Progenitor cell of endocrine pancreas (in vitro differentiated cells): ENCODE measurements around the gene TRIAP1. TPM values are rescaled to one million over a fixed set of nuclear protein-coding genes. Genes with fewer than 3 reads are reported as not detected.

Experiments
- DNase-seq: peaks from one replicate; pipeline ENCODE4 v3.0.0; 2021; ENCODE audit warnings: low spot score; ENCODE audit not compliant: unreplicated experiment
- H3K27ac Mint-ChIP-seq: 2 replicates; pipeline ENCODE4 v1.8.0; 2021; ENCODE audit warnings: mild to moderate bottlenecking, moderate library complexity, mixed read lengths
- H3K27me3 Mint-ChIP-seq: 2 replicates; pipeline ENCODE4 v1.8.0; 2021; ENCODE audit warnings: mixed read lengths
- H3K36me3 Mint-ChIP-seq: 2 replicates; pipeline ENCODE4 v1.8.0; 2022; ENCODE audit warnings: mixed read lengths; ENCODE audit not compliant: insufficient read depth
- H3K4me1 Mint-ChIP-seq: 2 replicates; pipeline ENCODE4 v1.8.0; 2021; ENCODE audit warnings: low read depth, mixed read lengths
- H3K4me3 Mint-ChIP-seq: 2 replicates; pipeline ENCODE4 v1.8.0; 2021; ENCODE audit warnings: low read depth, mild to moderate bottlenecking, moderate library complexity, mixed read lengths
- H3K9me3 Mint-ChIP-seq: 2 replicates; pipeline ENCODE4 v1.8.0; 2021; ENCODE audit warnings: low read depth, mixed read lengths
- CTCF ChIP-seq: fragments of 200-600 bp; sonication (generic); IDR thresholded peaks from one replicate; pipeline ENCODE4 v1.5.0; 2021; ENCODE audit warnings: antibody characterized with exemption, mild to moderate bottlenecking; ENCODE audit not compliant: unreplicated experiment
- total RNA-seq: library from RNA; stranded (reverse); gene quantifications from 2 replicates; pipeline ENCODE4 v1.2.1, GENCODE V29; 2021

The TRIAP1 gene
- total RNA-seq, 1 donor from 2014 or later, result 32.4 TPM

DNA sequence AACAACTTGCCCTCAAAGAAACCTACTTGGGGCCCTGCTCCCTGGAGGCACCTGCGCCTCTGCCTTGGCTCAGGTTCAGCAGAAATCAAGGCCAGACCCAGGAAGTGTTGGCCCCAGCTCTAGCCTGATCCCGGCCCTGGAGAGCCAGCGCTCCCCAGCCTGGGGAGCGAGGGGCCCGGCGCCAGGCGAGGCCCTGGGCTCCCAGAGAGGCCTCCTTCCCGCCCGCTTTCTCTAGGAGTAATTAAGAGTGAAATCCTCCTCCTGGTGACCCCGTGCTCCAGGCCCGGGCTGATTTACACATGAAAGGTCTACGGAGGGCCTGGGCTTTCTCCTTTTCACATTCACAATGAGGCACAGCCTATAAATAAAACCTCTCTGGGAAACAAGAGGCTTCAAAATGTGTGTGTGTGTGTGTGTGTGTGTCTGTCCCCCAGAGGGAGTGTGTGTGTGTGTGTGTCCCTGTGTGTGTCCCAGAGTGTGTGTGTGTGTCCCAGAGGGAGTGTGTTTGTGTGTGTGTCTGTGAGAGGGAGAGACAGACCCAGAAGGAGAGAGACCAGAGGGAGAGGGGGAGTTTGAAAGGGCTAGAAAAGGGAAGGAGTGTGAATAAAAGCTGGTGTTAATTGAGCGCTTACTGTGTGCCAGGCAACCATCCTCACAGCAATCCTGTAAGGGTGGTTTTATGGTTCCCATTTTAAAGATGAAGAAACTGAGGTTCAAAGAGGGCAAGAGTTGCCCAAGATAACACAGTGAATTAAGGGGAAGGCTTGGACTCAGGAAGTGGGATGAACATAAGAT lies 32.1 kb downstream of the TRIAP1 start:
- Mint-ChIP-seq H3K9me3 (no peaks in the 10 kb centered on the region), H3K4me1 (peaks cover 6% of the 10 kb centered on the region), H3K27ac (peak overlapping the region; percentile 65), H3K36me3 (no peaks in the 10 kb centered on the region), H3K27me3 (no peaks in the 10 kb centered on the region), H3K4me3 (no peak overlapping the region)
- TF ChIP-seq CTCF, result no peak
- DNase-seq, result no peak

- H3K4me3 Mint-ChIP-seq, result no peak overlapping the region
- peaks cover 6% of the 10 kb centered on the region for H3K4me1 Mint-ChIP-seq
- no peak overlapping the region for H3K27ac Mint-ChIP-seq
- DNase-seq, result no peak
- H3K27me3 Mint-ChIP-seq, result no peaks in the 10 kb centered on the region
- no peak for TF ChIP-seq CTCF
- H3K9me3 Mint-ChIP-seq, result no peaks in the 10 kb centered on the region
- H3K36me3 Mint-ChIP-seq, result no peaks in the 10 kb centered on the region
Measured at GRCh38 chr12:120412421-120412820, 33.8 kb downstream of the TRIAP1 start.

DNA sequence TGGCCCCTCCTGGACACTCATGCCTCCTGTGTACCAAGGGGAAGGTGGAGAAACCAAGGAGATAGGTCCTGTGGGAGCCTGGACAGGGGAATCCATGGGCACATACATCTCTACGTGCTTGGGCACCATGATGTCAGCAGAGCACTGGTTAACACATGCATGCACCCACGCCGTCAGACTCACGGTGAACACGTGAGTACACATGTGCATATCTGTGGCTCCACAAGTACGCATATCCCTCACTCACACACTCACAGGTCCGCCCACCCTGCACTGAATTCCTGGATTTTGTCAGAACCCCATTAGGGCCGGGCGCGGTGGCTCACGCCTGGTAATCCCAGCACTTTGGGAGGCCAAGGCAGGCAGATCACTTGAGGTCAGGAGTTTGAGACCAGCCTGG lies 37.4 kb downstream of the TRIAP1 start:
- Mint-ChIP-seq H3K36me3 (no peaks in the 10 kb centered on the region), H3K4me3 (no peak overlapping the region), H3K9me3 (no peaks in the 10 kb centered on the region), H3K27me3 (no peaks in the 10 kb centered on the region), H3K27ac (no peak overlapping the region), H3K4me1 (peaks cover 4% of the 10 kb centered on the region)
- DNase-seq, result no peak
- no peak for TF ChIP-seq CTCF

- TF ChIP-seq CTCF, result no peak
- Mint-ChIP-seq H3K9me3 (no peaks in the 10 kb centered on the region), H3K27ac (no peak overlapping the region), H3K4me3 (no peak overlapping the region), H3K27me3 (no peaks in the 10 kb centered on the region), H3K4me1 (peaks cover 9% of the 10 kb centered on the region), H3K36me3 (no peaks in the 10 kb centered on the region)
- no peak for DNase-seq
Measured at GRCh38 chr12:120406553-120406952, 39.6 kb downstream of the TRIAP1 start.

- no peak for TF ChIP-seq CTCF
- H3K4me3 Mint-ChIP-seq, result no peak overlapping the region
- no peaks in the 10 kb centered on the region for H3K9me3 Mint-ChIP-seq
- no peak overlapping the region for H3K27ac Mint-ChIP-seq
- no peaks in the 10 kb centered on the region for H3K36me3 Mint-ChIP-seq
- H3K4me1 Mint-ChIP-seq, result peaks cover 9% of the 10 kb centered on the region
- DNase-seq, result no peak
- H3K27me3 Mint-ChIP-seq, result no peaks in the 10 kb centered on the region
Measured at GRCh38 chr12:120406069-120406468, 40.1 kb downstream of the TRIAP1 start.
